GM18519 (cell line): Measurements from ENCODE around the gene TALDO1.

Experiments
- ATAC-seq: cut with Tn5 transposase; IDR thresholded peaks from one replicate; pipeline ENCODE4 v1.9.1; 2021; ENCODE audit warnings: mild to moderate bottlenecking, moderate library complexity; ENCODE audit not compliant: unreplicated experiment, low FRiP score

TALDO1 gene

DNA sequence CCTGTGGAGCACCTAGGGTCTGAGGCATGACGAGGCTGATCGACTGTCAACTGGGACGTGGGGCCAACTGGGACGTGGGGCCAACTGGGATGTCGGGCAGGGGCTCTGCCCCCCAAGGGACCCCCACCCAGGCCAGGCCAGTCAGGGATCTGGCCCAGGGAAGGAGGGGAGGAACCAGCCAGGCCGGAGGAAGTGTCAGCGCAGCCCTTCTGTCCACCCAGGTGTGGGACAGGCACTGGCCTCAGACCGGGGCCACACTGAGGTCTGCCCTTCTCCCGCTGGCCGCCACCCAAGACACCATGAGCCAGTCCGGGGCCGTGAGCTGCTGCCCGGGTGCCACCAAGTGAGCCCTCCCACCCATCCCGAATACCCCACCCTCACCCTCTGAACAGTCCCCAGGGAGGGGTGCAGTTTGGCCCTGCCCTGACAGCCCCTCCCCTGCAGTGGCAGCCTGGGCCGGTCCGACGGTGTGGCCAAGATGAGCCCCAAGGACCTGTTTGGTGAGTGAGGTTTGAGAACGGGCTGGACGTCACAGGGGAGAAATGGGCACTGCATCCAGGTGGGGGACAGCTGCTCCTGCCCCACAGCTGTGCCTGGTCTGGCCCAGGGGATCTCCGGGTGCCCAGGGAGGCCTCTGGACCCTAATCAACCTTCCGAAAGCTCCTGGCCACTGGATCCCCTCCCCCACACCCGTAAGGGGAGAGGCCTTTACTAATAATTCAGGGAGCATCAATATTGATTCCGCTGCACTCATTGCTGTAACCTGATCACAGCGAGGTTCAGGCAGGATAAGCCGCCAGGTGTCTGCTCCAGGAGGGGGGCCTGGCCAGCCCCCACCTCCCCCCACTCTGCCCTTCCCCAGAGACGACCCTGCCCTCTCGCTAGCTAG lies 37.9 kb upstream of the TALDO1 start:
- ATAC-seq: no peak

DNA sequence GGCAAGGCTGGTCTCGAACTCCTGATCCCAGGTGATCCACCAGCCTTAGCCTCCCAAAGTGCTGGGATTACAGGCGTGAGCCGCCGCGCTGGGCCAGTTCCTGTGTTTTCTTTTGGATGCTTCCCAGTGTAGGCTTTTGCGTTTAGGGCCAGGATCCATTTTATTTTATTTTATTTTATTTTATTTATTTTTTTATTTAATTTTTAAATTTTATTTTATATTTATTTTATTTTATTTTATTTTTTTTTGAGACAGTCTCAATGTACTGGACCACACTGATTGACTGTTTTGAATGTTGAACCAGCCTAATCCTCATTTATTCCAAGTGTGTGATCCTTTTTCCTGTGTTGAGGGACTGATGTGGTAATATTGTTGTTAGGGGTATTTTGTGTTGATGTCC lies 32.8 kb upstream of the TALDO1 start:
- ATAC-seq: no peak

DNA sequence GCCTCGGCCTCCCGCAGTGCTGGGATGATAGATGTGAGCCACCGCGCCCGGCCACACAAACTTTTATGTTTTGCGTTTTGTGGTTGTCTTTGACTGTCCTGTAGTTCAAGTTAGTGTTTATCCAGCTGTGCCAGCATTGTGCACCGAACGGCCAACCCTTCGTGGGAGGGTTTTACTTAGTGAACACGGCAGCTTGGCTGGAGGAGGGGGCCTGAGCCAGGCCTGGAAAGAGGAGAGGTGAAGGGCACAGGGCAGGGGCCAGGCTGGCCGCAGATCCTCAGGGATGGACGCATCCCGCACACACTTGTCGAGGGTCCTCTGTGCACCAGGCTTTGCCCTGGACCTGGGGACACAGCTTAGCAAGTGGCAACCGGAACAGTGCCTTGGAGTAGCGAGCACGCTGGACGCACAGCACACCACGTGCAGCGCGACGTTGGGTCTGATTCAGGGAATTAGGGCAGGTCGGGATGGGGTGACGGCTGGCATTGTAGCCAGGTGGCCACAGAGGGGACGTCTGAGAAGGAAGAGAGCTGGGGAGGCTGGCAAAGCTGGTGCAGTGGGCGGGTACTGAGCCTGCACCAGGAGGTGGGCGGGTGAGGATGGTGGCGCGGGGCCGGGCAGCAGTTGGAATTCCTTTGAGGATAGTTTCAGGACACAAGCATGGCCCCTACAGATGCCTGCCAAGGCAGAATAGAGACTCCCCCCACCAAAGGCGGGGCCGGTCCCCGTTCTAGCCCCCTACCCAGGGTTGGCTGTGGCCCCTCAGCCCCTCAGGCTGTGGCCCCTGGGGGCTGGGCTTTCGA lies 27.8 kb upstream of the TALDO1 start:
- no peak for ATAC-seq

- no peak for ATAC-seq
These were observed 27.1 kb upstream of the TALDO1 start for GRCh38 chr11:720017-720641.

DNA sequence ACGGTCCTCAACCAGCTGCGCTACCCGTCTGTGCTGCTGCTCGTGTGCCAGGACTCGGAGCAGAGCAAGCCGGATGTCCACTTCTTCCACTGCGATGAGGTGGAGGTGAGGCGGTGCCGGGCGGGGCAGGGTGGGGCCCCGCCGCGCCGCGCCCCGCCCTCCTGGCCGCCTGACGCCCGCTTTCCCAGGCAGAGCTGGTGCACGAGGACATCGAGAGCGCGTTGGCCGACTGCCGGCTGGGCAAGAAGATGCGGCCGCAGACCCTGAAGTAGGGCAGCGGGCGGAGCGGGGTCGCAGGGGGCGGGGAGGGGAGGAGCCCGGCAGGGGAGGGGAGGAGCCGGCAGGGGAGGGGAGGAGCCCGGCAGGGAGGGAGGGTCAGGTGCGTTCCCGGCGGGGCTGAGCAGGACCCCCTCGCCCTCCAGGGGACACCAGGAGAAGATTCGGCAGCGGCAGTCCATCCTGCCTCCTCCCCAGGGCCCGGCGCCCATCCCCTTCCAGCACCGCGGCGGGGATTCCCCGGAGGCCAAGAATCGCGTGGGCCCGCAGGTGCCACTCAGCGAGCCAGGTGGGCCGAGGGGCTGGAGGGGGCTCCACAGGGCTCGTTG lies 26.5 kb upstream of the TALDO1 start:
- ATAC-seq: no peak

DNA sequence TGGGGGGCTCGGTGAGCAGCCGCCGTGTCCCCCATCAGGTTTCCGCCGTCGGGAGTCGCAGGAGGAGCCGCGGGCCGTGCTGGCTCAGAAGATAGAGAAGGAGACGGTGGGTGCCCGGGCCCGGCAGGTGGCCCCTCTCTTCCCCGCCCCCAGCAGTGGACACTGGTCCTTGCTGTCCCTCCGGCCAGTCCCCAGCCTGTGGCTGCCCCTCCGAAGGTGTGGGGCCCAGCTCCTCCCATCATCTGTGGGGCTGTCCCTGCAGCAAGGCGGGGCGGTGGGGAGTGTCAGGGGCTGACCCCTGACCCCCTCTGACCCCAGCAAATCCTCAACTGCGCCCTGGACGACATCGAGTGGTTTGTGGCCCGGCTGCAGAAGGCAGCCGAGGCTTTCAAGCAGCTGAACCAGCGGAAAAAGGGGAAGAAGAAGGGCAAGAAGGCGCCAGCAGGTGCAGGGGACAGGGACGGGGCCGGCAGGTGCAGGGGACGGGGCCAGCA lies 26.0 kb upstream of the TALDO1 start:
- no peak for ATAC-seq

GRCh38 chr11:721741-722345 lies 25.4 kb upstream of the TALDO1 start:
- no peak for ATAC-seq

GRCh38 chr11:722346-722811 lies 24.9 kb upstream of the TALDO1 start:
- ATAC-seq: no peak

DNA sequence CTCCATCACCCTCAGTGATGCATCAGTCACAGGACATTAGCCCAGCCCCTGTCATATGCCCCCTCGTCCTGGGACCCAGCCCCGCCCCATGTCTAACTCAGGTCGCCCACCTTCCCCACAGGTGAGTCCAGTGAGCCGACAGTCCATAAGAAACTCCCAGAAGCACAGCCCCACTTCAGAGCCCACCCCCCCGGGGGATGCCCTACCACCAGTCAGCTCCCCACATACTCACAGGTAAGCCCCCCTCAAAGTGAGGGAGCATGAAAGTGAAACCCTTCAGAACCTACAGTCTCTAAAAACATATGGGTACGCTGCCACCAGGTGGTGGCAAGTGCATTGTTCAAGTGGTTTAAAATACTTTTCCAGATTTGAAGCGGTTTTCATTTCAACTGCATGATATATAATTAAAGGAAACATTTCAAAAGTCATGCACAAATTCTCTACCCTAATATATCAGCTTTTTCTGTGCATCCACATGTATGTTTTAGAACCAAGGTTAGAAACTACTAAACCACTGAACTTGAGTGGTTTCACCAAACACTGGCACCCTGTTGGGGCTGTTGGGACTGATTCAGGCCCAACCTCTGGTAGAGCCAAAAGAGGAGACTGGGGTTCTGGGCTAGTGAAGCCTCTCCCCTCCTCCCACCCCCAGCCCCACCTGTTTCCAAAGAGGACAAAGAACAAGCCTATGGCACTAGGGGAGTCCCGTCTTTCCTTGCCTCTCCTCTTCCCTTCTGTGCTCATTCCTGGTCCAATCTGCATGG lies 24.0 kb upstream of the TALDO1 start:
- ATAC-seq: no peak

DNA sequence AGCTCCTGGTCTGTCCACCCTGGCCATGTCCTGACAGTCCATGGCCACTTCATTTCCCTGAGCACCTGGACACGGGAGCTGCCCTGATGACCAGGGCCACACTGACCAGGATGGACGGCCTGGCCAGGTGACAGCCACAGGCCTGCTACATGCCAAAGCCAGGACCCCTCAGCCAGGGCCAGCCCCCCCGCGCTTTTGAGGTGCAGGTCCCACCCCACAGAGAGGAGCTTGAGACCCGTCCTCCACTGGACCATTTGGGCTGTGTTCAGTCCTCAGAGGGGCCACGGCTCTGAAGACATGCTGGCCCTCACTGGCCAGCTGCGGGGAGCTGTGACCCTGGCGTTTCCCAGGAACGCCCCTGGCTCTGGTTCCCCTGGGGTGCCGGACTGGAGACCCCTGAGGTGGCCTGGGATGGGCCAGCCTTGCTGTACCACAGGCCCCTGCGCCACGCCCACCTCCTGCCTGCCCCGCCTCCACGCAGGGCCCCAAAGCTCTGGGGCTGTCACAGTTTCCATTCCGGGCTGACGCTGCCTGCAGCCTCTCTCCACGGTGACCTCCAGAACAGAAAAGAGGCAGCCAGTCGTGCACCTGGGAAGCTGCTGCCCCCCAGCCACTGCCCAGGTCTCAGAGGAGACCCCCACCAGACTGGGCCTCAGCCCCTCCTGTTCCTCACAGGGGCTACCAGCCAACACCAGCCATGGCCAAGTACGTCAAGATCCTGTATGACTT lies 23.1 kb upstream of the TALDO1 start:
- ATAC-seq: no peak

GRCh38 chr11:724778-725386 lies 22.4 kb upstream of the TALDO1 start:
- no peak for ATAC-seq

DNA sequence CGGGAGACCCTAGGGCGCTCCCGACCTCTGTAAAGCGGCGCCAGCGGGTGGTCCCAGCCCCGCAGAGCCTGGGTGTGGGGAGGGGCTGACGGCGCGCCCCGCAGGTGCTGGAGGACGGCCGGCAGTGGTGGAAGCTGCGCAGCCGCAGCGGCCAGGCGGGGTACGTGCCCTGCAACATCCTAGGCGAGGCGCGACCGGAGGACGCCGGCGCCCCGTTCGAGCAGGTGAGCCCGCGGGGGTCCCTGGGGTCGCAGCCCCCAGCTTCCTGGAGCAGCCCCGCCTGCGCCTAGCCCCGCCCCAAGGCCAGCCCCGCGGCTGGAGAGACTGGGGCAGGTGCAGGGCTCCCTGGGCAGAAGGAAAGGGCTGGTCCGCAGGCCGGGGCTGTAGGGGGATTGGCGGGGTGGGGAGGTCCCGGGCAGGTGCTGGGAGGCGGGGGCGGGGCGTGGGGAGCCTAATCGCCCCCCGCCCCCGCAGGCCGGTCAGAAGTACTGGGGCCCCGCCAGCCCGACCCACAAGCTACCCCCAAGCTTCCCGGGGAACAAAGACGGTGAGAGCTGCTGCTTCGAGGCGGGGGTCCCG lies 21.6 kb upstream of the TALDO1 start:
- no peak for ATAC-seq

DNA sequence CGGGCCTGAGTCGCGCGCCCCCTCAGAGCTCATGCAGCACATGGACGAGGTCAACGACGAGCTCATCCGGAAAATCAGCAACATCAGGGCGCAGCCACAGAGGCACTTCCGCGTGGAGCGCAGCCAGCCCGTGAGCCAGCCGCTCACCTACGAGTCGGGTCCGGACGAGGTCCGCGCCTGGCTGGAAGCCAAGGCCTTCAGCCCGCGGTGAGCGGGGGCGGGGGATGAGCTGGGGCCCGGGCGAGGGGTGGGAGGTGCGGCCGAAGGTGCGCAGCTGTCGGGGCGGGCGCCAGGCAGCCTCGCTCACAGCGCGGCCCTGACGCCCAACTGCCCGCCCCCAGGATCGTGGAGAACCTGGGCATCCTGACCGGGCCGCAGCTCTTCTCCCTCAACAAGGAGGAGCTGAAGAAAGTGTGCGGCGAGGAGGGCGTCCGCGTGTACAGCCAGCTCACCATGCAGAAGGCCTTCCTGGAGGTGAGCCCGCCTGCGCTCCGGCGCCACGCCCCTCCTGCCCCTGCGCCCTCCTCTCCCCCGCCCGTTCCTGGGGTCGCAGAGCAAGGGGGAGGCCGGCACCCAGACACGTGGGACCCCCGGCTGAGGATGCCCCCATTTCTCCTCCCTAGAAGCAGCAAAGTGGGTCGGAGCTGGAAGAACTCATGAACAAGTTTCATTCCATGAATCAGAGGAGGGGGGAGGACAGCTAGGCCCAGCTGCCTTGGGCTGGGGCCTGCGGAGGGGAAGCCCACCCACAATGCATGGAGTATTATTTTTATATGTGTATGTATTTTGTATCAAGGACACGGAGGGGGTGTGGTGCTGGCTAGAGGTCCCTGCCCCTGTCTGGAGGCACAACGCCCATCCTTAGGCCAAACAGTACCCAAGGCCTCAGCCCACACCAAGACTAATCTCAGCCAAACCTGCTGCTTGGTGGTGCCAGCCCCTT lies 20.7 kb upstream of the TALDO1 start:
- no peak for ATAC-seq

DNA sequence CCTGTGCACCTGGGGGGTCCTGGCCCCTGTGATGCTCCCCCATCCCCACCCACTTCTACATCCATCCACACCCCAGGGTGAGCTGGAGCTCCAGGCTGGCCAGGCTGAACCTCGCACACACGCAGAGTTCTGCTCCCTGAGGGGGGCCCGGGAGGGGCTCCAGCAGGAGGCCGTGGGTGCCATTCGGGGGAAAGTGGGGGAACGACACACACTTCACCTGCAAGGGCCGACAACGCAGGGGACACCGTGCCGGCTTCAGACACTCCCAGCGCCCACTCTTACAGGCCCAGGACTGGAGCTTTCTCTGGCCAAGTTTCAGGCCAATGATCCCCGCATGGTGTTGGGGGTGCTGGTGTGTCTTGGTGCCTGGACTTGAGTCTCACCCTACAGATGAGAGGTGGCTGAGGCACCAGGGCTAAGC lies 20.0 kb upstream of the TALDO1 start:
- no peak for ATAC-seq

GRCh38 chr11:727859-728748 lies 19.2 kb upstream of the TALDO1 start:
- no peak for ATAC-seq
